Fibroblast of lung (primary cell): ENCODE measurements around the gene GPR155. TPM values are rescaled to one million over a fixed set of nuclear protein-coding genes. Genes with fewer than 3 reads are reported as not detected.

Experiments used
- DNase-seq, 2 donors: peaks; one replicate each; pipeline versions ENCODE4 v3.0.0 to v3.0.0-alpha.2; 2010; ENCODE audit warnings: low read depth in 2 of 2
- H2AFZ ChIP-seq: 2 replicates; pipeline ENCODE4 v1.5.1; 2012; ENCODE audit warnings: low read length, control low read depth, inconsistent platforms
- H3K27ac ChIP-seq: 2 replicates; pipeline ENCODE4 v1.5.1; 2011; ENCODE audit warnings: low read length, control low read depth; ENCODE audit not compliant: insufficient read depth
- H3K27me3 ChIP-seq: 2 replicates; pipeline ENCODE4 v1.5.1; 2011; ENCODE audit warnings: mild to moderate bottlenecking, low read length; ENCODE audit not compliant: control insufficient read depth, insufficient read depth
- H3K36me3 ChIP-seq: 2 replicates; pipeline ENCODE4 v1.5.1; 2011; ENCODE audit warnings: low read length; ENCODE audit not compliant: control insufficient read depth, insufficient read depth
- H3K4me1 ChIP-seq: 2 replicates; pipeline ENCODE4 v1.5.1; 2011; ENCODE audit warnings: low read length; ENCODE audit not compliant: control insufficient read depth, insufficient read depth; ENCODE audit errors: extremely low read depth
- H3K4me2 ChIP-seq: 2 replicates; pipeline ENCODE4 v1.5.1; 2011; ENCODE audit warnings: low read length, control low read depth; ENCODE audit not compliant: insufficient read depth; ENCODE audit errors: extremely low read depth
- H3K4me3 ChIP-seq, 4 experiments: fragments of 200-600 bp in 1 of 4; sonication (generic) in 1 of 4; replicated peaks in 1 of 4; 2 replicates each; pipeline ENCODE4 v1.5.1; 2011 to 2016; ENCODE audit warnings: low read length in 4 of 4, low read depth in 3 of 4, mild to moderate bottlenecking in 3 of 4, control low read depth in 2 of 4, inconsistent platforms in 1 of 4, mixed read lengths in 1 of 4; ENCODE audit not compliant: insufficient read depth in 1 of 4; ENCODE audit errors: control extremely low read depth in 1 of 4
- H3K79me2 ChIP-seq: 2 replicates; pipeline ENCODE4 v1.5.1; 2012; ENCODE audit warnings: mild to moderate bottlenecking, low read length, inconsistent platforms; ENCODE audit not compliant: control insufficient read depth, insufficient read depth
- H3K9ac ChIP-seq: 2 replicates; pipeline ENCODE4 v1.5.1; 2011; ENCODE audit warnings: mild to moderate bottlenecking, low read length, control low read depth; ENCODE audit not compliant: insufficient read depth
- H3K9me3 ChIP-seq: 2 replicates; pipeline ENCODE4 v1.5.1; 2012; ENCODE audit warnings: low read depth, low read length; ENCODE audit not compliant: control insufficient read depth, insufficient read depth
- H4K20me1 ChIP-seq: 2 replicates; pipeline ENCODE4 v1.5.1; 2011; ENCODE audit warnings: low read length; ENCODE audit not compliant: control insufficient read depth, insufficient read depth; ENCODE audit errors: extremely low read depth
- EZH2 ChIP-seq: IDR thresholded peaks from 2 replicates; pipeline ENCODE4 v1.5.1; 2012; ENCODE audit warnings: low read length, control low read depth, mild to moderate bottlenecking; ENCODE audit errors: missing control alignments
- polyA plus RNA-seq, 2 donors: library from polyadenylated mRNA; depleted of rRNA in 1 of 2; stranded (reverse) in 1 of 2; unstranded in 1 of 2; fragments of >200 nt; gene quantifications; 2 replicates each; pipeline ENCODE4 v1.2.1, GENCODE V29; 2011 to 2012; ENCODE audit warnings: missing spikeins in 1 of 2
- total RNA-seq: library from RNA; depleted of rRNA; stranded (reverse); fragments of >200 nt; gene quantifications from 2 replicates; pipeline ENCODE4 v1.2.1, GENCODE V29; 2014
- TF ChIP-seq, protein P1 (sequence below), 2 donors: IDR thresholded peaks in 1 of 2; conservative IDR thresholded peaks in 1 of 2; 1 replicate in 1 of 2; 2 replicates in 1 of 2; pipeline ENCODE4 v1.5.1; 2011 to 2012; ENCODE audit warnings: low read length in 2 of 2, control low read depth in 1 of 2, inconsistent platforms in 1 of 2, low read depth in 1 of 2, mild to moderate bottlenecking in 1 of 2

GPR155 gene
- total and polyA plus RNA-seq, 2 donors (not counting 1 experiment from before 2014, with no cell fraction given) = 5.1 to 6.4 TPM

DNA sequence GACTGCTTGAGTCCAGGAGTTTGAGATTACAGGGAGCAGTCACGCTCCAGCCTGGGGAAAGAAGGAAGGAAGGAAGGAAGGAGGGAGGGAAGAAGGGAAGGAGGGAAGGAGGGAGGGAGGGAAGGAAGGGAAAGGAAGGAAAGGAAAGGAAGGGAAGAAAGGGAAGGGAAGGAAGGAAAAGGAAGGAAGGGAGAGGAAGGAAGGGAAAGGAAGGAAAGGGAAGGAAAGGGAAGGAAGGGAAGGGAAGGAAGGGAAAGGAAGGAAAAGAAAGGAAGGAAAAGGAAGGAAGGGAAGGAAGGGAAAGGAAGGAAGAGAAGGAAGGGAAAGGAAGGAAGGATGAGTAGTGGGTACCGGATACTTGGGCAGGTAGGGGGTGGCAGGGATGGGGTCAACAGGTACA is 32.3 kb downstream of the GPR155 start:
- TF ChIP-seq EZH2 = no peak
- TF ChIP-seq, protein P1, sequence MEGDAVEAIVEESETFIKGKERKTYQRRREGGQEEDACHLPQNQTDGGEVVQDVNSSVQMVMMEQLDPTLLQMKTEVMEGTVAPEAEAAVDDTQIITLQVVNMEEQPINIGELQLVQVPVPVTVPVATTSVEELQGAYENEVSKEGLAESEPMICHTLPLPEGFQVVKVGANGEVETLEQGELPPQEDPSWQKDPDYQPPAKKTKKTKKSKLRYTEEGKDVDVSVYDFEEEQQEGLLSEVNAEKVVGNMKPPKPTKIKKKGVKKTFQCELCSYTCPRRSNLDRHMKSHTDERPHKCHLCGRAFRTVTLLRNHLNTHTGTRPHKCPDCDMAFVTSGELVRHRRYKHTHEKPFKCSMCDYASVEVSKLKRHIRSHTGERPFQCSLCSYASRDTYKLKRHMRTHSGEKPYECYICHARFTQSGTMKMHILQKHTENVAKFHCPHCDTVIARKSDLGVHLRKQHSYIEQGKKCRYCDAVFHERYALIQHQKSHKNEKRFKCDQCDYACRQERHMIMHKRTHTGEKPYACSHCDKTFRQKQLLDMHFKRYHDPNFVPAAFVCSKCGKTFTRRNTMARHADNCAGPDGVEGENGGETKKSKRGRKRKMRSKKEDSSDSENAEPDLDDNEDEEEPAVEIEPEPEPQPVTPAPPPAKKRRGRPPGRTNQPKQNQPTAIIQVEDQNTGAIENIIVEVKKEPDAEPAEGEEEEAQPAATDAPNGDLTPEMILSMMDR (conservative IDR thresholded peaks at IDR 0.05 in 1 of 2, IDR thresholded peaks at IDR 0.05 in 1 of 2; ENCODE audit: low read depth in 1 of 2, low read length in 2 of 2) = no peak
- Histone ChIP-seq H3K9me3 (no peaks in the 10 kb centered on the region), H4K20me1 (no peaks in the 10 kb centered on the region), H3K4me1 (no peaks in the 10 kb centered on the region), H3K36me3 (no peaks in the 10 kb centered on the region), H2AFZ (no peak overlapping the region), H3K27ac (no peak overlapping the region), H3K4me2 (no peak overlapping the region), H3K79me2 (no peaks in the 10 kb centered on the region), H3K9ac (no peak overlapping the region), H3K27me3 (no peaks in the 10 kb centered on the region), H3K4me3 (no peak overlapping the region)
- DNase-seq = no peak

DNA sequence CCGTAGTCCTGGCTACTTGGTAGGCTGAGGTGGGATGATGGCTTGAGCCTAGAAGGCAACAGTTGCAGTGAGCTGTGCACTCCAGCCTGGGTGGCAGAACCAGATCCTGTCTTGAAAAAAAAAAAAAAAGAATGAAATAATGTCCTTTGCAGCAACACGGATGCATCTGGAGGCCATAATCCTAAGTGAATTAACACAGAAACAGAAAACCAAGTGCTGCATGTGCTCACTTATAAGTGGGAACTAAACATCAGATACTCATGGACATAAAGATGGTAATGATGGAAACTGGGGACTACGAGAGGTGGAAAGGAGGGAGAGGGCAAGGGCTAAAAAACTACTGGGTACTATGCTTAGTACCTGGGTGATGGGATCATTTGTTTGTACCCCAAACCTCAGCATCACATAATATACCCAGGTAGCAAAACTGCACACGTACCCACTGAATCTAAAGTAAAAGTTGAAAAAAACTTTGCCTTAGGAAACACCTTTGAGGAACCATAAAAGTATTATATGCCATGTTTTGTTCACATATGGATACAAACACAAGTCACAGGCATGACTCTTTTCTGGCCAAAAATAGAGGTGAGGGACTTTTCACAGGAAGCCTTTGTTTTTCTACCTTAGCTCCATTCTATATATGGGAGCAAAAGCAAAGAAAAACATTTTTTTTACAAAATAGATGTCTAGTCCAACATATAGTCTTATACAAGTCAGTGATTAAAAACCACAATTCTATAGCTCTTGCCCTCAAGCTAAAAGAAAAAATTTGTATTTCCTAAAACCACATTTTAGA is 36.6 kb downstream of the GPR155 start:
- no peak for DNase-seq
- H3K9me3 ChIP-seq = no peaks in the 10 kb centered on the region
- H3K27me3 ChIP-seq = no peaks in the 10 kb centered on the region
- H2AFZ ChIP-seq = no peak overlapping the region
- H4K20me1 ChIP-seq = no peaks in the 10 kb centered on the region
- H3K4me2 ChIP-seq = no peak overlapping the region
- H3K9ac ChIP-seq = no peak overlapping the region
- no peaks in the 10 kb centered on the region for H3K79me2 ChIP-seq
- no peak overlapping the region for H3K4me3 ChIP-seq
- H3K27ac ChIP-seq = no peak overlapping the region
- no peaks in the 10 kb centered on the region for H3K4me1 ChIP-seq
- TF ChIP-seq, protein P1 (conservative IDR thresholded peaks at IDR 0.05 in 1 of 2, IDR thresholded peaks at IDR 0.05 in 1 of 2; ENCODE audit: low read depth in 1 of 2, low read length in 2 of 2) = no peak
- TF ChIP-seq EZH2 = no peak
- H3K36me3 ChIP-seq = no peaks in the 10 kb centered on the region

DNA sequence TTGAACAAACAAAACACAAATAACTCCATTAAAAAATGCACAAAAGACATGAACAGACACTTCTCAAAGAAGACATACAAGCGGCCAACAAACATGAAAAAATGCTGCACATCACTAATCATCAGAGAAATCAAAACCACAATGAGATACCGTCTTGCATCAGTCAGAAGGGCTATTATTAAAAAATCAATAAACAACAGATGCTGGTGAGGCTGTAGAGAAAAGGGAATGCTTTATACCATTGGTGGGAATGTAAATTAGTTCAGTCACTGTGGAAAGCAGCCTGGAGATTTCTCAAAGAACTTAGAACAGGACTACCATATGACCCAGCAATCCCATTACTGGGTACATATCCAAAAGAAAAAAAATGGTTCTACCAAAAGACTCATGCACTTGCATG is 37.8 kb downstream of the GPR155 start:
- DNase-seq = no peak
- no peak overlapping the region for H3K4me3 ChIP-seq

More for the DNA sequence above, 37.8 kb downstream of the GPR155 start:
- Histone ChIP-seq H4K20me1 (no peaks in the 10 kb centered on the region), H3K9ac (no peak overlapping the region), H3K27me3 (no peaks in the 10 kb centered on the region), H3K4me1 (no peaks in the 10 kb centered on the region), H3K36me3 (no peaks in the 10 kb centered on the region), H3K79me2 (no peaks in the 10 kb centered on the region), H2AFZ (no peak overlapping the region), H3K4me2 (no peak overlapping the region), H3K27ac (no peak overlapping the region), H3K9me3 (no peaks in the 10 kb centered on the region)
- no peak for TF ChIP-seq EZH2
- TF ChIP-seq, protein P1 (conservative IDR thresholded peaks at IDR 0.05 in 1 of 2, IDR thresholded peaks at IDR 0.05 in 1 of 2; ENCODE audit: low read depth in 1 of 2, low read length in 2 of 2) = no peak
